Endothelial cell (in vitro differentiated cells): ENCODE results near the gene GLP1R. TPM values are rescaled to one million over a fixed set of nuclear protein-coding genes. Genes with fewer than 3 reads are reported as not detected.

Experiments
- DNase-seq: peaks from one replicate; pipeline ENCODE4 v3.0.0; 2021; ENCODE audit warnings: low spot score
- H3K27ac Mint-ChIP-seq: one replicate; pipeline ENCODE4 v1.8.0; 2021; ENCODE audit warnings: mixed read lengths, inconsistent platforms; ENCODE audit not compliant: unreplicated experiment
- H3K27me3 Mint-ChIP-seq: one replicate; pipeline ENCODE4 v1.8.0; 2021; ENCODE audit warnings: mild to moderate bottlenecking, moderate library complexity, mixed read lengths, inconsistent platforms; ENCODE audit not compliant: unreplicated experiment
- H3K36me3 Mint-ChIP-seq: one replicate; pipeline ENCODE4 v1.8.0; 2021; ENCODE audit warnings: mild to moderate bottlenecking, low read depth, mixed read lengths, inconsistent platforms; ENCODE audit not compliant: unreplicated experiment
- H3K4me1 Mint-ChIP-seq: one replicate; pipeline ENCODE4 v1.8.0; 2021; ENCODE audit warnings: mild to moderate bottlenecking, mixed read lengths, inconsistent platforms; ENCODE audit not compliant: unreplicated experiment
- H3K4me3 Mint-ChIP-seq: one replicate; pipeline ENCODE4 v1.8.0; 2021; ENCODE audit warnings: mild to moderate bottlenecking, mixed read lengths, inconsistent platforms; ENCODE audit not compliant: unreplicated experiment
- H3K9me3 Mint-ChIP-seq: one replicate; pipeline ENCODE4 v1.8.0; 2021; ENCODE audit warnings: mixed read lengths, inconsistent platforms; ENCODE audit not compliant: unreplicated experiment
- total RNA-seq: library from RNA; stranded (reverse); fragmentation: NEBNext Ultra II Directional; extraction: Animal tissue kit (Norgen Biotek cat#: 25700); gene quantifications from one replicate; pipeline ENCODE4 v1.2.1, GENCODE V29; 2021; ENCODE audit not compliant: unreplicated experiment
- TF ChIP-seq, protein P1 (sequence below): fragments of 200-600 bp; sonication (generic); IDR thresholded peaks from one replicate; pipeline ENCODE4 v1.5.0; 2021; ENCODE audit warnings: antibody characterized with exemption; ENCODE audit not compliant: unreplicated experiment

The GLP1R gene
- total RNA-seq, 1 donor from 2014 or later, result 42.5 TPM

- no peak overlapping the region for H3K27ac Mint-ChIP-seq
- TF ChIP-seq, protein P1, sequence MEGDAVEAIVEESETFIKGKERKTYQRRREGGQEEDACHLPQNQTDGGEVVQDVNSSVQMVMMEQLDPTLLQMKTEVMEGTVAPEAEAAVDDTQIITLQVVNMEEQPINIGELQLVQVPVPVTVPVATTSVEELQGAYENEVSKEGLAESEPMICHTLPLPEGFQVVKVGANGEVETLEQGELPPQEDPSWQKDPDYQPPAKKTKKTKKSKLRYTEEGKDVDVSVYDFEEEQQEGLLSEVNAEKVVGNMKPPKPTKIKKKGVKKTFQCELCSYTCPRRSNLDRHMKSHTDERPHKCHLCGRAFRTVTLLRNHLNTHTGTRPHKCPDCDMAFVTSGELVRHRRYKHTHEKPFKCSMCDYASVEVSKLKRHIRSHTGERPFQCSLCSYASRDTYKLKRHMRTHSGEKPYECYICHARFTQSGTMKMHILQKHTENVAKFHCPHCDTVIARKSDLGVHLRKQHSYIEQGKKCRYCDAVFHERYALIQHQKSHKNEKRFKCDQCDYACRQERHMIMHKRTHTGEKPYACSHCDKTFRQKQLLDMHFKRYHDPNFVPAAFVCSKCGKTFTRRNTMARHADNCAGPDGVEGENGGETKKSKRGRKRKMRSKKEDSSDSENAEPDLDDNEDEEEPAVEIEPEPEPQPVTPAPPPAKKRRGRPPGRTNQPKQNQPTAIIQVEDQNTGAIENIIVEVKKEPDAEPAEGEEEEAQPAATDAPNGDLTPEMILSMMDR, result no peak
- no peak for DNase-seq
- H3K4me3 Mint-ChIP-seq, result no peak overlapping the region
- H3K36me3 Mint-ChIP-seq, result no peaks in the 10 kb centered on the region
- H3K27me3 Mint-ChIP-seq, result peaks cover 2% of the 10 kb centered on the region
- peaks cover 5% of the 10 kb centered on the region for H3K4me1 Mint-ChIP-seq
- H3K9me3 Mint-ChIP-seq, result no peaks in the 10 kb centered on the region
Measured at GRCh38 chr6:39018103-39018502, 30.5 kb upstream of the GLP1R start.

- TF ChIP-seq, protein P1, result no peak
- H3K27ac Mint-ChIP-seq, result no peak overlapping the region
- no peaks in the 10 kb centered on the region for H3K9me3 Mint-ChIP-seq
- H3K4me3 Mint-ChIP-seq, result no peak overlapping the region
- H3K4me1 Mint-ChIP-seq, result peaks cover 5% of the 10 kb centered on the region
- H3K36me3 Mint-ChIP-seq, result no peaks in the 10 kb centered on the region
- no peak for DNase-seq
- H3K27me3 Mint-ChIP-seq, result no peaks in the 10 kb centered on the region
Measured at GRCh38 chr6:39020136-39020535, 28.4 kb upstream of the GLP1R start.

DNA sequence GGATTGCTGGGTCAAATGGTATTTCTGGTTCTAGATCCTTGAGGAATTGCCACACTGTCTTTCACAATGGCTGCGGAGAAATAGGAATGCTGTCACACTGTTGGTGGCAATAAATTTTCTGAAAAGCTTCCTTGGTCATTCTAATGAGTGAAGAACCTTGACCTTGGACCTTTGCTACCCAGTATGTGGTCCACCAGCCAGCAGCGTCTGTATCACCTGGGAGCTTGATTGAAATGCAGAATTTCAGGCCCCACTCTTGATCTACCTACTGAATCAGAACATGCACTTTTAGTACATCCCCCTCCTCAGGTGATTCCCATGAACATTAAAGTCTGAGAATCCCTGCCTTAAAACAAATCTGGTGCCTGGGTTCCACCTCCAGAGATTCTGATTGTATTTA, 27.5 kb upstream of the GLP1R start:
- peaks cover 5% of the 10 kb centered on the region for H3K4me1 Mint-ChIP-seq
- TF ChIP-seq, protein P1, result no peak
- no peak overlapping the region for H3K4me3 Mint-ChIP-seq

GRCh38 chr6:39021779-39022178, 26.8 kb upstream of the GLP1R start:
- Mint-ChIP-seq H3K4me3 (no peak overlapping the region), H3K4me1 (peaks cover 8% of the 10 kb centered on the region), H3K9me3 (no peaks in the 10 kb centered on the region), H3K27me3 (no peaks in the 10 kb centered on the region), H3K36me3 (no peaks in the 10 kb centered on the region), H3K27ac (no peak overlapping the region)
- DNase-seq, result no peak
- TF ChIP-seq, protein P1, result no peak

More for the DNA sequence above, 27.5 kb upstream of the GLP1R start:
- no peaks in the 10 kb centered on the region for H3K9me3 Mint-ChIP-seq
- no peaks in the 10 kb centered on the region for H3K36me3 Mint-ChIP-seq
- H3K27ac Mint-ChIP-seq, result no peak overlapping the region
- H3K27me3 Mint-ChIP-seq, result no peaks in the 10 kb centered on the region
- no peak for DNase-seq

DNA sequence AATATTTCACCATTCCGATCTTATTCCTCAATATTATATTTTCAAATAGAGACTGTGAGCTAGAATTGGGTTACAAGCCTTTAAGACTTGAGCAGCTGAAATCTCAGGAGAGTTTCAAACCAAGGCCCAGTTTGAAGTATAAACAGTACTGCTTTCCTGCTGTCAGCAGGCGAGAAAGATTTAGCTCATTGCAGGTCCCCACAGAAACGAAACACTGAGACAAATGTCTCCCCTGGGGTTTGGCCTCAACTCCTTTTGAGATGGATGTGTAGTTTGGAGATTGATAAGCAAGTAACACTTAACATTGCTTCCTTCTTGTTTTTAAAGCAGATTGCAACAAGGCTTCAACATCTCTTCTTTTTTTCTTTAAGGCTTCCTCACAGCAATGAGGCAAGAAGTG, 22.4 kb upstream of the GLP1R start:
- H3K4me1 Mint-ChIP-seq, result peaks cover 34% of the 10 kb centered on the region
- peaks cover 2% of the 10 kb centered on the region for H3K27me3 Mint-ChIP-seq
- H3K27ac Mint-ChIP-seq, result no peak overlapping the region
- DNase-seq, result no peak
- TF ChIP-seq, protein P1, result no peak
- no peaks in the 10 kb centered on the region for H3K9me3 Mint-ChIP-seq
- H3K36me3 Mint-ChIP-seq, result no peaks in the 10 kb centered on the region
- H3K4me3 Mint-ChIP-seq, result no peak overlapping the region
